Mucosa of descending colon (tissue), 3 donors: ENCODE results near the gene PRKRIP1. TPM values are rescaled to one million over a fixed set of nuclear protein-coding genes. Genes with fewer than 3 reads are reported as not detected.
"Not testable (repeated sequence)": the region's sequence is repeated elsewhere in the genome, so short reads cannot be mapped to it uniquely, and the experiment has no call there.

Experiments
- ATAC-seq: fragments of 200-7000 bp; cut with Tn5 transposase; one replicate; pipeline ENCODE4 v1.9.1; 2020; ENCODE audit warnings: mild to moderate bottlenecking, moderate library complexity
- DNase-seq, 3 donors: peaks; one replicate each; pipeline ENCODE4 v3.0.0-alpha.2; 2020
- H3K36me3 ChIP-seq: fragments of 200-600 bp; one replicate; pipeline ENCODE4 v1.8.0; 2021; ENCODE audit warnings: low read depth, mild to moderate bottlenecking
- H3K4me1 ChIP-seq: fragments of 200-600 bp; one replicate; pipeline ENCODE4 v1.8.0; 2021; ENCODE audit warnings: low read depth, mild to moderate bottlenecking
- H3K4me3 ChIP-seq: fragments of 200-600 bp; one replicate; pipeline ENCODE4 v1.8.0; 2021; ENCODE audit warnings: mild to moderate bottlenecking
- H3K9me3 ChIP-seq: fragments of 200-600 bp; one replicate; pipeline ENCODE4 v1.8.0; 2021; ENCODE audit warnings: mild to moderate bottlenecking
- intact Hi-C, 2 donors: fragments of 100-400 bp; cut with DNase I in 1 of 2; cut with micrococcal nuclease in 1 of 2; formaldehyde crosslinking; loops; one replicate each; pipeline versions ENCODE4 v1.11.0 to v1.11.1; 2022; cut with DNase I, micrococcal nuclease
- microRNA-seq: library from miRNA; unstranded; fragments of <30 nt; microRNA quantifications from one replicate; pipeline ENCODE4, GENCODE V29; 2019
- total RNA-seq, 3 donors: library from RNA; stranded (reverse); fragmentation: NEBNext Ultra II Directional in 2 of 3; extraction: Animal tissue kit (Norgen Biotek cat#: 25700) in 2 of 3; gene quantifications; one replicate each; pipeline versions ENCODE4 v1.2.1 to v1.2.4, GENCODE V29; 2021 to 2023
- TF ChIP-seq, protein P1 (sequence below): fragments of 200-600 bp; IDR thresholded peaks from one replicate; pipeline ENCODE4 v1.8.0; 2022; ENCODE audit warnings: antibody characterized with exemption, mild to moderate bottlenecking
- donor health status: DM: no; HTN: no; CAD: no; lungs with moderate emphysema.
- donor health status: DM: no; HTN: no; CAD: no.
- donor health status: DM: no; HTN: yes; CAD: no.

The PRKRIP1 gene
- total RNA-seq, 3 donors from 2014 or later, result 15.1 to 24.1 (median 18.6) TPM

DNA sequence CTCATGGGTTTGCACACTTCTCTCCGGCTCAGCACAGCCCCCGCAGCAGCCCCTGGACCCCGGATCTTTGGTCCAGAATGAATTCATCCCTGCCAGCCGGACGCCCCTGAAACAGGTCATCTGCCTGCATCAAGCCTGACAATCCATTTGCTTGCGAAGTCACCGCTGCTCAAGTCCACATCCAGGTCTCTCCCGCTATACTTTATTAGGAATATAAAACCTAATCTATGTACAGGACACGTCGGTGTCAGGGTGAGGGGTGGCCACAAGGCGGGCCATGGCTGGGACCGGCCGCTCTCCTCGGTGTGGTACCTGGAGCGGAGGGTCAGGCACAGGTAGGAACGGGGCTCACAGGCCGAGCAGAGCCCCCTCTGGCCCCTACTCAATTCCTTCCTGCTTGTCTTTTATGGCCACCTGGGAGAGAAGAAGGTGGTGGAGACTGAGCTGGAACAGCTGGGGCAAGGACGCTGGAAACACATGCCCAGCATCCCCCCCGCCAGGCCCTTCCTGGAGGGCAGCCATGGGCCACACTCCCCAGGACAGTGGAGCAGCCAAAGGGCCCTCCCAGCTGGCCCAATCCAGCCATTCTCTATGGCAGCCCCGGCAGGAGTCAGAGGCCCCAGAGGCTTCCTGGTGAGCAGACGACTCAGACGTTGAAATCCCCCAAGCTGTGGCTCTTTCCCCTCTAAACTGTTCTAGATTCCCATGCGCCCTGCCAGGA is 77.3 kb downstream of the PRKRIP1 start:
- DNase-seq, result peak; percentile 1 to 31 (median 23)
- H3K9me3 ChIP-seq, result no peaks in the 10 kb centered on the region
- no peak overlapping the region for H3K4me3 ChIP-seq
- no peak for ATAC-seq
- no peaks in the 10 kb centered on the region for H3K36me3 ChIP-seq
- TF ChIP-seq, protein P1, sequence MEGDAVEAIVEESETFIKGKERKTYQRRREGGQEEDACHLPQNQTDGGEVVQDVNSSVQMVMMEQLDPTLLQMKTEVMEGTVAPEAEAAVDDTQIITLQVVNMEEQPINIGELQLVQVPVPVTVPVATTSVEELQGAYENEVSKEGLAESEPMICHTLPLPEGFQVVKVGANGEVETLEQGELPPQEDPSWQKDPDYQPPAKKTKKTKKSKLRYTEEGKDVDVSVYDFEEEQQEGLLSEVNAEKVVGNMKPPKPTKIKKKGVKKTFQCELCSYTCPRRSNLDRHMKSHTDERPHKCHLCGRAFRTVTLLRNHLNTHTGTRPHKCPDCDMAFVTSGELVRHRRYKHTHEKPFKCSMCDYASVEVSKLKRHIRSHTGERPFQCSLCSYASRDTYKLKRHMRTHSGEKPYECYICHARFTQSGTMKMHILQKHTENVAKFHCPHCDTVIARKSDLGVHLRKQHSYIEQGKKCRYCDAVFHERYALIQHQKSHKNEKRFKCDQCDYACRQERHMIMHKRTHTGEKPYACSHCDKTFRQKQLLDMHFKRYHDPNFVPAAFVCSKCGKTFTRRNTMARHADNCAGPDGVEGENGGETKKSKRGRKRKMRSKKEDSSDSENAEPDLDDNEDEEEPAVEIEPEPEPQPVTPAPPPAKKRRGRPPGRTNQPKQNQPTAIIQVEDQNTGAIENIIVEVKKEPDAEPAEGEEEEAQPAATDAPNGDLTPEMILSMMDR, result no peak
- intact Hi-C loops, result no loop called here
- peaks cover 11% of the 10 kb centered on the region for H3K4me1 ChIP-seq

DNA sequence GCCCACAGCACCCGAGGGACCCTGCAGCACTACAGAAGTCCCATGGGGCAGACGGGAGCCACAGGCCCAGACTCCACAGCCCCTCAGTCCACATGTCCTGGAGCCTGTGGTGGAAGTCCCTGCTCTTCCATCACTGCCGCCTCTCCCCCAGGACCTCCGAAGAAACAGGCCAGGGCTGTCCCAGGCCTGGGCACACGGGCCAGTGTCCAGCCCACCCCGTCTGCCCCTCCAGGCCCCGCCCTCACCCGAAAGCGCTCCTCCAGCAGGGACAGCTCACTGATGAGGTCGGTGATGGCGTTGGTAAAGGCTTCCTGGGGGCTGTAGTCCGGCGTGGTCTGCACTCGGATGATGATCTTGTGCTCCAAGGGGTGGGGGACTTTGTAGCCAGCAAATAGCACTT is 78.0 kb downstream of the PRKRIP1 start:
- not testable (repeated sequence) for H3K36me3 ChIP-seq

DNA sequence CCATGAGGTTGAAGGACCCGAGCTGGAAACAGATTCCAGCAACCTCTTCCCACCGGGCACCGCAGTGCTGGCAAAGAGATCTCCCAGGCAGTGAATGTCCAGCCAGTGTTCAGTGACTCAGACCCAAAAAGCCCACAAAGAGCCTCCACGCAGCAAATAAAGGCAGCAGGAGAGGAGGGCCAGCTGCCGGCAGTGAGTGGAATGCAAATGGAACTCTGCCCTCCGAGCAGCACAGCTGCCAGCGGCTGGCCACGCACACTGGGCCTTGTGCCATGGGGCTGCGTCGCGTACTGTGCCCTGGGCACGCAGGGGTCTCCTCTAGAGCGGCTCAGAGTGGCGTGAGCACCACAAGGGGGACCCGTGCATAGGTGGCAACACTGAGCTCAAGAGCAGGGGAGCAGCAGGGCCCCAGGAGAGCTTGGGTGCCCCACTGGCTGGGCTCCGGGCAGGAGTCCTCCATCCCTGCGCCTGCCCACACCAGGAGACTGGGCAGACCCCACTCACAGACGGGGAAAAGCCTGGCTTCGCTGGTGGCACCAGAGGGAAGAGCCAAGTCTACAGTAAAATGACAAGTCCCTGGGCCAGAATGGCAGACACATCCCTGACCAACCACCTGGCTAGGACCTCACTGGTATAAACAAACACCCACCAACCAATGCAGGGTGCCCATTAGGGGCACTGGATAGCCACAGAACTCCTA is 78.7 kb downstream of the PRKRIP1 start:
- DNase-seq, result peak in 2 of 3 donors; percentile 9 to 17
- intact Hi-C loops, H3K36me3 ChIP-seq: not testable (repeated sequence)

More for the DNA sequence above, 78.0 kb downstream of the PRKRIP1 start:
- ATAC-seq, intact Hi-C loops, H3K9me3 ChIP-seq, H3K4me3 ChIP-seq: not testable (repeated sequence)
- DNase-seq, result peak; percentile 0 to 22 (median 15)
- peaks cover 11% of the 10 kb centered on the region for H3K4me1 ChIP-seq

More for the DNA sequence above, 78.7 kb downstream of the PRKRIP1 start:
- H3K4me1 ChIP-seq, ATAC-seq, H3K4me3 ChIP-seq, H3K9me3 ChIP-seq: not testable (repeated sequence)

Small RNA genes within 50 kb of the gene (microRNA-seq; reads per million reads assigned to microRNA genes)
- gene MIR4467, result 3.0 reads per million, percentile 14 among the genes with 10 or more reads in this experiment
- 2.8 reads per million, percentile 11 among the genes with 10 or more reads in this experiment for gene MIR5090
- not detected for gene MIR548O

Other genes with a start within 250 kb of the PRKRIP1 start
- 1 to 10 TPM; 2.3 to 3.7 (median 2.7) TPM for gene SH2B2, start 109.5 kb upstream of the PRKRIP1 start, total RNA-seq
- gene SPDYE6, start 39.9 kb upstream of the PRKRIP1 start, total RNA-seq, result not detected
- 1 to 10 TPM; 2.8 to 9.8 (median 7.5) TPM for gene ORAI2, start 37.2 kb downstream of the PRKRIP1 start, total RNA-seq
- gene ALKBH4, start 68.5 kb downstream of the PRKRIP1 start, total RNA-seq, result 10 to 100 TPM in 1 of 3 donors, 1 to 10 TPM in 2; 8.4 to 11.1 (median 10.0) TPM
- 10 to 100 TPM; 12.7 to 17.6 (median 13.3) TPM for gene LRWD1, start 68.6 kb downstream of the PRKRIP1 start, total RNA-seq
- 10 to 100 TPM; 44.0 to 59.3 (median 45.6) TPM for gene POLR2J, start 82.6 kb downstream of the PRKRIP1 start, total RNA-seq
- 10 to 100 TPM in 2 of 3 donors, 1 to 10 TPM in 1; 8.0 to 30.8 (median 12.2) TPM for gene RASA4B, start 121.4 kb downstream of the PRKRIP1 start, total RNA-seq
- 10 to 100 TPM in 2 of 3 donors, 1 to 10 TPM in 1; 9.7 to 23.9 (median 18.7) TPM for gene UPK3BL2, start 147.3 kb downstream of the PRKRIP1 start, total RNA-seq
- gene SPDYE2, start 154.9 kb downstream of the PRKRIP1 start, total RNA-seq, result not detected
- 10 to 100 TPM; 23.7 to 43.7 (median 27.5) TPM for gene POLR2J3, start 176.2 kb downstream of the PRKRIP1 start, total RNA-seq
- gene RASA4, start 220.4 kb downstream of the PRKRIP1 start, total RNA-seq, result 10 to 100 TPM; 18.3 to 68.4 (median 21.5) TPM
- gene UPK3BL1, start 246.4 kb downstream of the PRKRIP1 start, total RNA-seq, result 10 to 100 TPM; 10.7 to 23.1 (median 12.3) TPM